ENCODE data around the gene NTRK3.

GRCh38 chr15:88104357-88104756 lies 152.2 kb downstream of the NTRK3 start:
- TF ChIP-seq SIN3A (IDR thresholded peaks at IDR 0.05; ENCODE audit: borderline replicate concordance, insufficient read depth, low read length) (no peak), TAF1 (IDR thresholded peaks at IDR 0.05; ENCODE audit: borderline replicate concordance, insufficient read depth, low read length) (no peak), POLR2AphosphoS5 (IDR thresholded peaks at IDR 0.05; ENCODE audit: low read depth, low read length) (no peak), REST (IDR thresholded peaks at IDR 0.05; ENCODE audit: insufficient read depth in 1 of 2, low read depth in 2 of 2, low read length in 2 of 2) (no peak), FOXP2 (optimal IDR thresholded peaks at IDR 0.05; ENCODE audit: borderline replicate concordance, extremely low read depth, extremely low read length, insufficient read depth) (no peak)

All from PFSK-1 (cell line).